C4-2B (cell line): ENCODE results near the gene LIG3.

ENCODE experiments used
- ZFX ChIP-seq: fragments of 450-650 bp; IDR thresholded peaks from 2 replicates; pipeline ENCODE4 v1.6.1; 2017
- TF ChIP-seq, protein P1 (sequence below): fragments of 450-650 bp; conservative IDR thresholded peaks from 2 replicates; pipeline ENCODE4 v1.5.1; 2017; ENCODE audit warnings: mild to moderate bottlenecking

GRCh38 chr17:35021520-35022380 is 41.4 kb downstream of the LIG3 start:
- TF ChIP-seq, protein P1, sequence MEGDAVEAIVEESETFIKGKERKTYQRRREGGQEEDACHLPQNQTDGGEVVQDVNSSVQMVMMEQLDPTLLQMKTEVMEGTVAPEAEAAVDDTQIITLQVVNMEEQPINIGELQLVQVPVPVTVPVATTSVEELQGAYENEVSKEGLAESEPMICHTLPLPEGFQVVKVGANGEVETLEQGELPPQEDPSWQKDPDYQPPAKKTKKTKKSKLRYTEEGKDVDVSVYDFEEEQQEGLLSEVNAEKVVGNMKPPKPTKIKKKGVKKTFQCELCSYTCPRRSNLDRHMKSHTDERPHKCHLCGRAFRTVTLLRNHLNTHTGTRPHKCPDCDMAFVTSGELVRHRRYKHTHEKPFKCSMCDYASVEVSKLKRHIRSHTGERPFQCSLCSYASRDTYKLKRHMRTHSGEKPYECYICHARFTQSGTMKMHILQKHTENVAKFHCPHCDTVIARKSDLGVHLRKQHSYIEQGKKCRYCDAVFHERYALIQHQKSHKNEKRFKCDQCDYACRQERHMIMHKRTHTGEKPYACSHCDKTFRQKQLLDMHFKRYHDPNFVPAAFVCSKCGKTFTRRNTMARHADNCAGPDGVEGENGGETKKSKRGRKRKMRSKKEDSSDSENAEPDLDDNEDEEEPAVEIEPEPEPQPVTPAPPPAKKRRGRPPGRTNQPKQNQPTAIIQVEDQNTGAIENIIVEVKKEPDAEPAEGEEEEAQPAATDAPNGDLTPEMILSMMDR = no peak
- no peak for TF ChIP-seq ZFX
